Chondrocyte (in vitro differentiated cells): ENCODE results near the gene TNFSF11. TPM values are rescaled to one million over a fixed set of nuclear protein-coding genes. Genes with fewer than 3 reads are reported as not detected.
"Not testable (repeated sequence)": the region's sequence is repeated elsewhere in the genome, so short reads cannot be mapped to it uniquely, and the experiment has no call there.

Experiments used
- DNase-seq: peaks from one replicate; pipeline ENCODE4 v3.0.0; 2021; ENCODE audit warnings: mixed read lengths, low spot score
- H3K27ac Mint-ChIP-seq: one replicate; pipeline ENCODE4 v1.8.0; 2021; ENCODE audit warnings: mild to moderate bottlenecking, moderate library complexity, mixed read lengths; ENCODE audit not compliant: unreplicated experiment
- H3K27me3 Mint-ChIP-seq: 2 replicates; pipeline ENCODE4 v1.8.0; 2021; ENCODE audit warnings: low read depth, mixed read lengths
- H3K36me3 Mint-ChIP-seq: 2 replicates; pipeline ENCODE4 v1.8.0; 2021; ENCODE audit warnings: low read depth, mixed read lengths
- H3K4me1 Mint-ChIP-seq: 2 replicates; pipeline ENCODE4 v1.8.0; 2021; ENCODE audit warnings: low read depth, mild to moderate bottlenecking, mixed read lengths
- H3K4me3 Mint-ChIP-seq: one replicate; pipeline ENCODE4 v1.8.0; 2021; ENCODE audit warnings: mild to moderate bottlenecking, moderate library complexity, mixed read lengths; ENCODE audit not compliant: unreplicated experiment
- H3K9me3 Mint-ChIP-seq: 2 replicates; pipeline ENCODE4 v1.8.0; 2021; ENCODE audit warnings: low read depth, mixed read lengths
- total RNA-seq: library from RNA; stranded (reverse); gene quantifications from 3 replicates; pipeline ENCODE4 v1.2.1, GENCODE V29; 2021
- TF ChIP-seq, protein P1 (sequence below): fragments of 200-600 bp; sonication (generic); IDR thresholded peaks from 2 replicates; pipeline ENCODE4 v1.5.0; 2021; ENCODE audit warnings: antibody characterized with exemption, mild to moderate bottlenecking, moderate library complexity

The TNFSF11 gene
- total RNA-seq, 1 donor from 2014 or later: 0.37 TPM

DNA sequence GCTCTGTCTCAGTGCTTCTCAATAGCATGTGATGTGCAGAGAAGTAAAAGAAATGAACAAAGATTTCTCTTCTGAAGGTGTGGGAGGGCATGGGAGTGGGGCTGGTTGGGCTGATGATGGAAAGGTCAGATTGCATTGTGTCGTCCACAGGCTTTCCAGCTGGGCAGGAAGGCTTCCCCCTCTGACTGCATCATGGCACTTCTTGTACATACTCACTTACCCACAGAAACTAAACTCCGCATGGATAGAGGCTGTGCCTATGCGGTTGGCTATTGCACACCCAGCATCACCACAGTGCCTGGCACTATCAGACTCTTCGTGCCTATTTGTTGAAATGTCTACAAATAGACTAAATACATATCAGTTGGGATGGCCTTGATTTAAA, 24.4 kb upstream of the TNFSF11 start:
- TF ChIP-seq, protein P1, sequence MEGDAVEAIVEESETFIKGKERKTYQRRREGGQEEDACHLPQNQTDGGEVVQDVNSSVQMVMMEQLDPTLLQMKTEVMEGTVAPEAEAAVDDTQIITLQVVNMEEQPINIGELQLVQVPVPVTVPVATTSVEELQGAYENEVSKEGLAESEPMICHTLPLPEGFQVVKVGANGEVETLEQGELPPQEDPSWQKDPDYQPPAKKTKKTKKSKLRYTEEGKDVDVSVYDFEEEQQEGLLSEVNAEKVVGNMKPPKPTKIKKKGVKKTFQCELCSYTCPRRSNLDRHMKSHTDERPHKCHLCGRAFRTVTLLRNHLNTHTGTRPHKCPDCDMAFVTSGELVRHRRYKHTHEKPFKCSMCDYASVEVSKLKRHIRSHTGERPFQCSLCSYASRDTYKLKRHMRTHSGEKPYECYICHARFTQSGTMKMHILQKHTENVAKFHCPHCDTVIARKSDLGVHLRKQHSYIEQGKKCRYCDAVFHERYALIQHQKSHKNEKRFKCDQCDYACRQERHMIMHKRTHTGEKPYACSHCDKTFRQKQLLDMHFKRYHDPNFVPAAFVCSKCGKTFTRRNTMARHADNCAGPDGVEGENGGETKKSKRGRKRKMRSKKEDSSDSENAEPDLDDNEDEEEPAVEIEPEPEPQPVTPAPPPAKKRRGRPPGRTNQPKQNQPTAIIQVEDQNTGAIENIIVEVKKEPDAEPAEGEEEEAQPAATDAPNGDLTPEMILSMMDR: no peak
- Mint-ChIP-seq H3K27me3 (no peaks in the 10 kb centered on the region), H3K27ac (no peak overlapping the region)

DNA sequence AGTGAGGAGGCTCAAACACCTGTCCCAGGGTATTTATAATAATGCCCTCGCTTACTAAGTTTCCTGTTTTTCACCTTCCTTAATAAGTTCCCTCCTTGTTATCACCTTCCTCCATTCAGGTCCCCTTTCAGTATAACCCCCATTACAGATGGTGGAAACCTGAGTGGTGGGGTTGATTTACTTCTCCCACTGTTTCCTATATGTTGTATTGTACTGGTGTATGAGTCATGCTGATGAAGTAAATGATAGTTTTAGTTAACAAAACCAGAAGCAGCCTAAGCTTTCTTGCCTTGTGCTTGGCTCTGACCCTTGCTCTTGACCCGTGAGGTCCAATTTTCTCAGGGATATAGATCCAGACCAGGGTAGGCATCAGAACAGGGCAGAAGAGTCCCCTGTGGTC, 22.3 kb upstream of the TNFSF11 start:
- Mint-ChIP-seq H3K4me1 (peaks cover 27% of the 10 kb centered on the region), H3K36me3 (no peaks in the 10 kb centered on the region)

More for the DNA sequence above, 24.4 kb upstream of the TNFSF11 start:
- Mint-ChIP-seq H3K9me3 (no peaks in the 10 kb centered on the region), H3K4me1 (peaks cover 32% of the 10 kb centered on the region), H3K4me3 (no peak overlapping the region), H3K36me3 (no peaks in the 10 kb centered on the region)
- no peak for DNase-seq

DNA sequence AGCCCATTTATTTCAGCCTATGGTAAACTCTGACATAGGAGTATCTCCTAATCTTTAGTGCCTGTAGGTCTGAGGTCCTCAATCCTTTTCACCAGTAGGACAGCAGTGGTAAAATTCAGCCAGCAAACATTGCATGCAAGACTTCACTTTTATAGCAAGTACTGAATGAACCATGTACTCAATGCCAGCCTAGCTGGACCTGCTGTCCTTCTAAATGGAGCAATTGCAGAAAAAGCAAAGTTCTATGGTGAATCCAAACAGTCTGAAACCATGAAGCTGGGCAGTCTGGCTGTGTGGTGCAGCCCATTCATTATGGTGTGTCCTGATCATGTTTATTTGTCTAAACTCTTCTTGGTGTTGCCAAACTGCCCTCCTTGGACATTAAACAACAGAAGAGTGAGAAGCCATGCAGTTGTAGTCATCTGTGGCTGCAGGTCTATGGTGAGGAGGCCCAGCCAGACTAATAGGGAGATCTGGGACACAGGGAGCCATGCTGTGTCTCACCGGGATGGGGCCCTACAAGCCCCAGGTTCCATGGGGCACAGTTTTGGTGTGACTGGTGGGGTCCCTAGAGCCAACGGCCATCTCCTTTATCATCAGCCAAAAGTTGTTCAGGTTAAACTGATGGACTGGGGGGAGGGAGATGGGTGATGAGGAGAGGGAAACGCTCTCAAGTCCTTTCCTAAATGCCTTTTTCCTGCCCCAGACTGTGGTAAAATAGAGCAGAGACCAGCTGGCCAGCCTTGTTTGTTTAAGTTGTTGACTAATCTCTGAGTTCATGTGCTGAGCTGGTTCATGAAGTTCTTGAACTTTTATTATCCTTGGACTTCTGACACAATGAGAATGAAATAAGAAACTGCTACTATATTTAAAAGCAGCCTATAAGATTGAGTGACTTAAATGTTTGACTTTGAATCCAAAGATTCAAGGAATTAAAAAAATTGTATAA, 20.6 kb upstream of the TNFSF11 start:
- no peaks in the 10 kb centered on the region for H3K36me3 Mint-ChIP-seq
- H3K4me1 Mint-ChIP-seq: peaks cover 27% of the 10 kb centered on the region
- no peak overlapping the region for H3K4me3 Mint-ChIP-seq
- no peaks in the 10 kb centered on the region for H3K27me3 Mint-ChIP-seq
- H3K27ac Mint-ChIP-seq: peak overlapping the region; percentile 49
- H3K9me3 Mint-ChIP-seq: no peaks in the 10 kb centered on the region
- TF ChIP-seq, protein P1: no peak
- DNase-seq: no peak

More for the DNA sequence above, 22.3 kb upstream of the TNFSF11 start:
- no peak for DNase-seq
- Mint-ChIP-seq H3K4me3 (no peak overlapping the region), H3K9me3 (no peaks in the 10 kb centered on the region), H3K27me3 (no peaks in the 10 kb centered on the region), H3K27ac (no peak overlapping the region)
- TF ChIP-seq, protein P1: no peak

DNA sequence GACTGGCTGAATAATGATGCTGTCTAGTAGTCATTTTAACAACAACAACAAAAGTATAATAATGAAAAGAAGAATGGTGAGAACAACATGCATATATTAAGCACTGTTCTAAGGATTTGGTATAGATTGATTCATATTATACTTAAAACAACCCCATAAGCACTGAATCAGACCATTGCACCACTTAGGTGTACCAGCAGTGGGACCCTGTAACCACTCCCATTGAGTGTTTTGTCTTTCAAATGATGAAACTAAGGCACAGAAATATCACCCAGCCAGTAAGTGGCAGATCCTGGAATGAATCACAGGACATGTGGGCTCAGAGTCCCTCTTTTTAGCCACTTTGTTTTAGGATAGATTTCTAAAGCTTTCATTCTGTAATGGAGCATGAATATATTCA, 14.9 kb upstream of the TNFSF11 start:
- Mint-ChIP-seq H3K27me3 (no peaks in the 10 kb centered on the region), H3K9me3 (peaks cover 11% of the 10 kb centered on the region), H3K4me1 (peaks cover 19% of the 10 kb centered on the region), H3K4me3 (no peak overlapping the region), H3K36me3 (peaks cover 6% of the 10 kb centered on the region), H3K27ac (no peak overlapping the region)
- no peak for DNase-seq
- TF ChIP-seq, protein P1: no peak

DNA sequence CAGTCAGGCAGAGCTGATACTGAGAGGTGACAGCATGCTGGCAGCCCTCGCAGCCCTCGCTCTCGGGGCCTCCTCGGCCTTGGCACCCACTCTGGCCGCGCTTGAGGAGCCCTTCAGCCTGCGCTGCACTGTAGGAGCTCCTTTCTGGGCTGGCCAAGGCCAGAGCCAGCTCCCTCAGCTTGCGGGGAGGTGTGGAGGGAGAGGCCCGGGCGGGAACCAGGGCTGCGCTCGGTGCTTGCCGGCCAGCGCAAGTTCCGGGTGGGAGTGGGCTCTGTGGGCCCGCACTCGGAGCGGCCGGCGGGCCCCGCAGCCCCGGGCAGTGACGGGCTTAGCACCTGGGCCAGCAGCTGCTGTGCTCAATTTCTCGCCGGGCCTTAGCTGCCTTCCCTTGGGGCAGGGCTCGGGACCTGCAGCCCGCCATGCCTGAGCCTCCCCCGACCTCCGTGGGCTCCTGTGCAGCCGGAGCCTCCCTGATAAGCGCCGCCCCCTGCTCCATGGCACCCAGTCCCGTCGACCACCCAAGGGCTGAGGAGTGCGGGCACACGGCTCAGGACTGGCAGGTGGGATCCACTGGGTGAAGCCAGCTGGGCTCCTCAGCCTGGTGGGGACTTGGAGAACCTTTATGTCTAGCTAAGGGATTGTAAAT, 14.3 kb upstream of the TNFSF11 start:
- H3K27me3 Mint-ChIP-seq, H3K4me3 Mint-ChIP-seq, H3K36me3 Mint-ChIP-seq, H3K27ac Mint-ChIP-seq: not testable (repeated sequence)
- Mint-ChIP-seq H3K4me1 (peaks cover 14% of the 10 kb centered on the region), H3K9me3 (peaks cover 15% of the 10 kb centered on the region)
- DNase-seq: peak; percentile 80

DNA sequence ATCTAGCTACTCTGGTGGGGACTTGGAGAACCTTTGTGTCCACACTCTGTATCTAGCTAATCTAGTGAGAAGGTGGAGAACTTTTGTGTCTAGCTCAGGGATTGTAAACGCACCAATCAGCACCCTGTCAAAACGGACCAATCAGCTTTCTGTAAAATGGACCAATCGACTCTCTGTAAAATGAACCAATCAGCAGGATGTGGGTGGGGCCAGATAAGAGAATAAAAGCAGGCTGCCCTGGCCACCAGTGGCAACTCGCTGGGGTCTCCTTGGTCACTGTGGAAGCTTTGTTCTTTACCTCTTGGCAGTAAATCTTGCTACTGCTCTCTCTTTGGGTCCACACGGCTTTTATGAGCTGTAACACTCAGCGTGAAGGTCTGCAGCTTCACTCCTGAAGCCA, 13.6 kb upstream of the TNFSF11 start:
- H3K27ac Mint-ChIP-seq, H3K27me3 Mint-ChIP-seq, DNase-seq, H3K4me3 Mint-ChIP-seq, H3K36me3 Mint-ChIP-seq: not testable (repeated sequence)
- H3K4me1 Mint-ChIP-seq: peaks cover 14% of the 10 kb centered on the region
- peaks cover 17% of the 10 kb centered on the region for H3K9me3 Mint-ChIP-seq
